Muscle of arm (tissue), 12 donors: ENCODE measurements around the gene STIM1. TPM values are rescaled to one million over a fixed set of nuclear protein-coding genes. Genes with fewer than 3 reads are reported as not detected.

Source experiments
- DNase-seq: peaks from one replicate; pipeline ENCODE4 v3.0.0-alpha.2; 2013
- polyA plus RNA-seq, 12 donors: library from polyadenylated mRNA; unstranded; fragments of 120-200 nt; gene quantifications; one replicate each; pipeline ENCODE4 v1.2.1, GENCODE V29; 2013; ENCODE audit not compliant: insufficient read length in 12 of 12

The STIM1 gene
- polyA plus RNA-seq, 12 donors = 55.0 to 120 (median 103) TPM; not detected in 1

DNA sequence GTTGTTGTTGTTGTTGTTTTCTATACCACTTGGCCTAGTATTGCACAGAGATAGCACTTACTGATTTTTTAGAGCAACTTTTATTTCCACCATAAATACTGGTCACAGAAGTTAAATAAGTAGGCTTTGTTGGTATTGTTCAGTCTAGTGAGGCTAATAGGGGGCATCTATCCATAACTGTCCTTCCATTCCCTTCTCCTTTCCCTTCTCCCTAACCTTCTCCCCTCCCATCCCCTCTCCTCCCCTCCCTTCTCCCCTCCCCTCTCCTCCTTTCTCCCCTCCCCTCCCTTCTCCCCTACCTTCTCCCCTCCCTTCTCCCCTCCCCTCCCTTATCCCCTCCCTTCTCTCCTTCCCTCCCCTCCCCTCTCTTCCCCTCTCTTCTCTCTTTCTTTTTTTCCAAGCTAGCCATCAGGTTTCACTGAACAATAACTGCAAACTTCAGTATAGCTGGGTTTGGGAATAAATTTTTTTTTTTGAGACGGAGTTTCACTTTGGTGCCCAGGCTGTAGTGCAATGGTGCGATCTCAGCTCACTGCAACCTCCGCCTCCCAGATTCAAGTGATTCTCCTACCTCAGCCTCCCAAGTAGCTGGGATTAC, 56.5 kb downstream of the STIM1 start:
- no peak for DNase-seq

DNA sequence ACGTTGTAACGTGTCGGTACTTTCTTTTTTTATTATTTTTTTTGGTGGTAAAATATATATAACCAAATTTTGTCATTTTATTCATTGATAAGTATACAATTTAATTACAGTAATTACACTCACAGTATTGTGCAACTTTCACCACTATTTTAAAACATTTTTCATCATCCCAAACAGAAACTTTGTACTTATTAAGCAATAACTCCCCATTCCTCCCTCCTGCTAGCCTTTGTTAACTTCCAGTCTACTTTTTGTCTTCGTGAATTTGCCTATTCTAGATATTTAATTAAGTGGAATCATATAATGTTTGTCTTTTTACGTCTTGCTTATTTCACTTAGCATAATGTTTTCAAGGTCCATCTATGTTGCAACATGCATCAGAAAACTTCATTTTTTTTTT, 58.5 kb downstream of the STIM1 start:
- no peak for DNase-seq

DNA sequence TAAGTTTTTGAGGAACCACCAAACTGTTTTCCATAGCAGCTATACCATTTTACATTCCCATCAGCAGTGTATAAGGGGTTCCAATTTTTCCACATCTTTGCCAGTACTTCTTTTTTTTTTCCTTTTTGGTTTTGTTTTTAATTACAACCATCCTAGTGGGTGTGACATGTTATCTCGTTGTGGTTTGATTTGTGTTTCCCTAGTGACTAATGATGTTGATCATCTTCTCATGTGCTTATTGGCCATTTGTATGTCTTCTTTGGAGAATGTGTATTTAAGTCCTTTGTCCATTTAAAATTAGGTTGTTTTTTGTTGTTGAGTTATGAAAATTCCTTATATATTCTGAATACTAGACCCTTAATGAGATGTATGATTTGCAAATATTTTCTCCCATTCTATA, 59.3 kb downstream of the STIM1 start:
- DNase-seq = no peak

DNA sequence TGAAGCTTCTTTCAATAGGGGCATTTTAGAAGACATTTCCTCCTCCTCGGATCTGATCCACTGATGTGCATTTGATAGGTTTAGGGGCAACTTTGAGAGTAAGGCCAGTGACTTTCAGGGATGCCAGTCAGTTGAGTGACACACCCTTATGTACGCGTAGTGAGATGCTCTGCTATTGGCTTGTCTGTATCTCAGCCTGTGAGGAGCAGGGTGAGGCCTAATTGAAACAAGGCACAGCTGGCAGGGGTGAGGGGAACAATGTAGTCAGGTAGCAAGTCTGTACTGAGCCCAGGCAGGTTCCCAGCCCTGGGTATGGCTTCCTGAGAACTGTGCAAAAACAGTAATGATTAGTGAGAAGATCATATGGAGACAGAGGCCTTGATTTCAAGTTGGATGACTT, 61.5 kb downstream of the STIM1 start:
- DNase-seq = no peak

DNA sequence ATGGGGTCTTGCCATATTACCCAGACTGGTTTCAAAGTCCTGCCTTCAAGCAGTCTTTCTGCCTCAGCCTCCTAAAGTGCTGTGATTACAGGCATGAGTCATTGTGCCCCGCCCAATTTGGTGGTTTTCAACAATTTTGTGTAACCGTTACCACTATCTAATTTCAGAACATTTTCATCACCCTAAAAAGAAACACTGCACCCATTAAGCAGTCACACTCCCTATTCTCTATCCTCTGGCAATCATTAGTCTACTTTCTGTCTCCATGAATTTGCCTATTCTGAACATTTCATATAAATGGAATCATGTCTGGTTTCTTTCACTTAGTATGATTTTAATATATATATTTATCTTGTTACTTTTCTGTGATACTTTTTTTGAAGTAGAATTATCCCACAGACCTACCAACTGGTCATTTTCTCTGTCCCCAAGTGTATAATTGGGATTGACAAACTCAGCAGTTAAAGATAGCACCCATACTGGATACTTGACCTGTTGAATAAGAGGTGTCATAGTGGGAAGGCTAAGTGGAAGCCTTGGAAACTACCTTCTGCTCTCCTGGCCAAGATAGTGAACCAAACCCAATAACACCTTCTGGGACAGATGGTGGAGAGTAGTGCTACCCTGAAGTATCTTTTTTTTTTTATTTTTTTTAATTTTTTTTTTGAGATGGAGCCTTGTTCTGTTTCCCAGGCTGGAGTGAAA, 64.8 kb downstream of the STIM1 start:
- DNase-seq = no peak

DNA sequence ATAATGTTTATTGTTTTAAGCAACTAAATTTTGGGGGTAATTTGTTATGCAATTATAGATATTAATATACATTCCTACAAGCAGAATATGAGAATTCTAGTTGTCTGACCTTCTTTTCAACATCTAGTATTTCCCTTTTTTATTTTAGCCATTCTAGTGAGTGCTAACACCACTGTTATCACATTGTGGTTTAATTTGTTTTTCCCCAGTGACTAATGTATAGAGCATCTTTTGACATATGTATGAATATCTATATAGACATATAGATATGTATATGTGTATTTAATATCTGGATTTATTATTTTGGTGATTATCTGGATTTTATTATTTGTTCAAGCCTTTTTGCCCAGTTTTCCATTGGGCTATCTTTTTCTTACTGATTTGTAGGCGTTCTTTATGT, 66.6 kb downstream of the STIM1 start:
- no peak for DNase-seq

DNA sequence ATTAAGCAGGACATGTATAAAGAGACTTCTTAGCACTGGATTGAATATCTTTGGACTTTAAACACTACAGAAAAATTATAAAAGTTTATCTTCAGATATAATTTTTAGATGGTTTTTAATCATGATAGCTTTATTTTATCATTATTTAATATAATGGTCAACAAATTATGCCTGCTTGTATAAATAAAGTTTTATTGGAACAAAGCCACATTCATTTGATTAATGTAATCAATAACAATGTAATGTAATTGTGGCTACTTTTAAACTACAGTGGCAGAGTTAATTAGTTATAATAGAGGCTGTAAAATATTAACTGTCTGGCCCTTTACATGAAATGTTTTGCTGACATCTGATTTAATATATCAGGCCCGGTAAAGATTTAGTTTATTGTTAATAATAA, 70.0 kb downstream of the STIM1 start:
- no peak for DNase-seq

DNA sequence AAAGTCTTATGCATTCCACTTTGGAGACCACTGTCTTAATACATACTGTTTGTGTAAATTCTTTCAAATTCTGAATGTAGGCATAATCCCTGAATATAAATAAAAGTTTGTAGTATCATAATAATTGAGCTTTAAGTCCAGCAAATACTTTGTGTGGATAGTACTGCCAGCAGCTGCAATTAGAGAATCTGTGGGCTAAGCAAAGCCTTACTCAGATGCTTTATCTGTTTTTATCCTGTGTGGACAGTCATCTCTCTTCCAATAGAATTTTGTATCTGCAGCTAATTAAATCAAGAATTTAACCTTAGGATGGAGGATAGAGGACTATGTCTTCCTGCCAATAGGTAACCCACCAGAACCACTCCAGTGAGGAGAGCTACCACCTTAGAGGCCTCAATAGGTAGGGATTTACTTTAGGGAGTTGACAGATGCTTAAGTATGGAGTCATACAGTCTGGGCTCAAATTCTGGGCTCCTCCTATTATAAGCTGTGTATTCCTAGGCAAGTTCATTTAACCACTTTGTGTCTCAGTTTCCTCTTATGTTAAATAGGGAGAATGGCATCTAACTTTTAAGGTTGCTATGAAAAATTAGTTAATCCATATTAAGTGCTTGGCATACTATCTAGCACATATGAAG, 71.1 kb downstream of the STIM1 start:
- DNase-seq = no peak

DNA sequence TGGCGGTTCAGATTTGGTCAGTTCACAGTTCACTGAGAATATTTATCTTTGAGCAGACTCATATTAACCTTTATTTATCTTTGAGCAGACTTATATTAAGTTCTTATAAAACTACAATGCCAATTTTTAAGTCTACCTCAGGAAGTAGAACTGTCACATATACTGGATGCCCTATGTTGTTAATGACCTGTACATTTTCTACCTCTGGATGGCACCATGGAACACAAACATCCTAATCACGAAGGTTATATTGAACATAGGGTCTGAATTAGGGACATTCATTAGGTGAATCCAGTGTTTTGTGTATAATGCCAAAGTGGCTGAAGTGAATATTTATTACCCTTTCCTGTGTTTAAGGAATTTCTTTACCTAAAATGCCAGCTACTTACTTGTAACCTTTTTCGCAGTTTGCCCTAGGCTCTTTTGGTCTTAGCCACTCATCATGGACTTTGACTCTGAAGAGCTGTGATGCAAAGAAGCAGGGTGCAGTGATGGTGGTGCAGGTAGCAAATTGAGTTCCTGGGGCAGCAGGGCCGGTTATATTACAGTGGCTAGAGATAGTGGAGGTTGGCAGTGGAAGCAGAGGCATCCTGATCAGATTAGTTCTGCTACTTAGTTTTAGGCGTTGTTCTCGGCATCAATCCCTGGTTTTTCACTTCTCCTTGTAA, 71.8 kb downstream of the STIM1 start:
- DNase-seq = no peak

DNA sequence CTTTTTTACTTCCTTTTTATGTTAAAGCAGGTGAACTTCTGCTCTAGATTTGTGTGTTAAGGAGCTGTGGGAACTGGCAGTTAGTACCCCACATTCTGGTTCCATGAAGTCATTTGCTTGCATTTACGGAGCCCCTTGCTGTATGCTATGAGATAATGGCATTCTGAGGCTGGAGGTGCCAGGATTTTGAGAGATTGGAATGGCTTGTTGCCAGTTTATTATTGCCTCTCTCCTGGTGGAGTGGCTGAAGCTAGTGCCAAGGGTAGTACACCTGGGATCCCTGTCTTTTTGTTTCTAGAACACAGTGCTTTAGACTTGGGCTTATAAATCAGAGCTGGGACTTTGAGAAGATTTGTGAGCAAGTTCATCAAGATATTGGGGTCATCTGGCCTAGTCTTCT, 73.8 kb downstream of the STIM1 start:
- no peak for DNase-seq

DNA sequence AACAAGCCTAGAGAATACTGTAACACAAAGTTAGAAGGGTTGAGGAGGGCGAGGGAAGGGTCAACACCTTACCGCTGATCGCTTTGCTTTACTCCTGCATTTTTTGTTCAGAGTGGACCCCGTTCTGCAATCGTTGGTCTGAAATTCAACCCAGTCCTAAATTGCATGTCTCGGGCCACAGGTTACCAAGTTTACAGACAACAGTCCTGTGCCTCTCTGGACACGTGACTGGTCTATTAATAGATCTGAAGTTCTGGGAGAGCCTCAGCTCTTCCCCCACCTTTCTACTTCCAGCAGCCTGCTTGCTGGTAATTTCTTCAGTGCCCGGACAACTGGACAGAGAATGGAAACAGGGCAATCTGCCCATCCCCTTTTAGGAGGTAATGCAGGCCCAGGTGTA, 74.2 kb downstream of the STIM1 start:
- DNase-seq = no peak

DNA sequence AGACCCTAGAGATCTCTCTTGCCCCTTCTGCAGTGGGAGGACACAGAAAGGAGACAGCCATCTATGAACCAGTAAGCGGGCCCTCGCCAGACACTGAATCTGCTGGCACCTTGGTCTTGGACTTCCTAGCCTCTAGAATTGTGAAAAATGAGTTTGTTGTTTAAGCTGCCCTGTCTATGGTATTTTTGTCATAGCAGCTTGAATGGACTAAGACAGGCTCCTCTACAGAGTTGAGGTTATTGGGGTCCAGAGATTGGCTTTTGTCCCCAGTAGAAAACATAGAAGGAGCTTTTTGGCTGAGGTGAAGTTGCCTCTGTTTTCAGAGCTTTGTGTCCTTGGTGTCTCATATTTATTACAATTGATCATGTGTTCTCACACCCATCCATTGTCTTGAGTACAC, 77.2 kb downstream of the STIM1 start:
- no peak for DNase-seq

DNA sequence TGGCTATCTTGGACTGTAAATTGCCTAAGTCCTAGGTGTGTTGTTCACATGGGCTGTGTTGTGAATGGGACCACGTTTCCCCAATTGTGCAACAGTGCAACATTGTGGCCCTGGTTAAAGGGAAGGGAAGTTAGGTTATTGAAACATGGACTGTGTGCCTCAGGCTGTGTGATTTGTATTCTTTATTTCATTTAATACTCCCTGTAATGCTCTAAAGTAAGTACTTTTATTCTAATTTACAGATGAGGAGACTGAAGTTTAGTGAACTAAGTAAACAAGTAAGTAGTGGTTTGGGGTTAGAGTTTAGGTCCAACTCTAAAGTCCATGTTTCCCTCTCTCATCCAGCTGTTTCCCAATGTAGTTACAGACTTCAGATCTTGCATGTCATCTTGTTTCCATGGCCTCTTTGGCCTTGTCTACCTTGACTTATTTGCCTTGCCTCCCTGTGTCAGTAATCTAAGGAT, 77.7 kb downstream of the STIM1 start:
- no peak for DNase-seq

DNA sequence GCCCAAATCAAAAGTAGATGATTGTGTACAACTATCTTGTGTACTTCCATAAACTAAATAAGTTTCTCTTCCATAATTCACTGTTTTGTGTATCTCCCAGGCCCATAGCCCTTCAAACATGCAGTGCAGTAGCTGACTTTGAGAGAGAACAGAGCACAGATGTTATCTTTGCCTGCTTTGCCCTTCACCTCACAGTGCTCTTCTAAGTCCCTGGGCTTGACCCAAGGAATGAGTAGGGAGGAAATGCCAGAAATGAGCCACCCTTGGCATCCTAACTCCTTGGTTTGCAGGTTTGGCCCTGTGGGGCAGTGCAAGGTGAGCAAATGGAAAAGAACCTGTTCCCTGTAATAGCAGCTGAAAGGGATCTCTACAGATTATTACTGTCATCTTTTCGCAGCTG, 79.2 kb downstream of the STIM1 start:
- no peak for DNase-seq

DNA sequence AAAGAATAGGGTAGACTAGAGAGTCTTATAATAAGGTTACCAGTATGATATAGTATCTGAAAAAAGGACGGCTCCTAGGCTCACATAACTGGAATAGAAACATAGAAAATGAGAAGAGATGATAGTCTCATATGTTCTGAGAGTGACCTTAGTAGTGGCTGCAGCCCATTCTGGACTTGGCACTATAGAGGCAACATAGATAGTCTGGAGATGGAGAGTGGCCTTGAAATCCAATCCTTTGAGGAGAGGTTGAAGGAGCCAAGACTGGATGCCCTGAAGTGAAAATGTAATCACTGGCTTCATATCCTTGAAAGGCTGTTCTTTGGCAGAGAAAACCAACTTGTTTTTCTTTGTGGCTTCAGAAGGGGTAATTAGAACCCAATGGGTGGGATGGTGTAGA, 81.1 kb downstream of the STIM1 start:
- no peak for DNase-seq

DNA sequence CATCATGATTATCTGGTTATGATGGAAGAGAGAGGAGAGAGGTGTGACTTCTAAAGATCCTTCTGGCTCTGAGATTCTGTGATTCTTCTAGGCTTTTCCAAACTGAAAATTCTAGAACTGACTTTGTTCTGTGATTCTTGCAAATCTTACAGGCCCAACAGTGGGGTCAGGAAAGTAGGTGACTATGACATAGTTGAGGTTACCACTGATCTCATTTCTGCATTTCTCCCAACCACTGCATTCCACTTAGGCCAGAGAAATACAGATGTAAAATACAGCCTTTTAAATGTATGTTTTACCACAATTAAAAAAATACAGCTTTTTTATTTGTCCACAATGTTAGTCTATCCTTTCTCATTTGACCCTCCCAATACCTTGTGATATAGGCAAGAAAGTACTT, 83.7 kb downstream of the STIM1 start:
- no peak for DNase-seq

DNA sequence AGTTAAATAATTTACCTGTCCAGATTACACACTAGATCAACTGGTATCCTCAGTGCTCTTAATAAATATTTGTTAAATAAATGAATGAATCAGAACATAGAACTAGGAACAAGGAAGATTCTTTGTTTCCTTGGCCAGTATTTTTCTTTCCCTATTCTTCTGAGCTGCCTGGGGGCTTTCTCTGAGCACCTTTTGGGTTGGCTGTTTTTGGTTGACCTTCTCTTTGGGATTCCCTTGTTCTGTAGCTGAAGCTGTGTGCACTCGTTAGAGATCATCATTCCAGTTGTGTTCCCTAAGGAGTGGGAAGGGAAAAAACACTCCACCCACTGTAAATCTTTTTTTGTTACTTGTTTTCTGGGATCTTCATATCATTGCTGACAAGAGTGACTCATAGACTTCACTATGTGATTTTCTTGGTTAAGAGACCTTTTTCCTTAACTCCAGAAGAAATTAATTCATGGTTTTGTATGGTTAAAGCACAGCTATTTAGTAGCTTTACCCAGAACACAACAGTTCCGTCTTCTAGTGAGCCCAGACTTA, 84.3 kb downstream of the STIM1 start:
- peak; percentile 56 for DNase-seq

DNA sequence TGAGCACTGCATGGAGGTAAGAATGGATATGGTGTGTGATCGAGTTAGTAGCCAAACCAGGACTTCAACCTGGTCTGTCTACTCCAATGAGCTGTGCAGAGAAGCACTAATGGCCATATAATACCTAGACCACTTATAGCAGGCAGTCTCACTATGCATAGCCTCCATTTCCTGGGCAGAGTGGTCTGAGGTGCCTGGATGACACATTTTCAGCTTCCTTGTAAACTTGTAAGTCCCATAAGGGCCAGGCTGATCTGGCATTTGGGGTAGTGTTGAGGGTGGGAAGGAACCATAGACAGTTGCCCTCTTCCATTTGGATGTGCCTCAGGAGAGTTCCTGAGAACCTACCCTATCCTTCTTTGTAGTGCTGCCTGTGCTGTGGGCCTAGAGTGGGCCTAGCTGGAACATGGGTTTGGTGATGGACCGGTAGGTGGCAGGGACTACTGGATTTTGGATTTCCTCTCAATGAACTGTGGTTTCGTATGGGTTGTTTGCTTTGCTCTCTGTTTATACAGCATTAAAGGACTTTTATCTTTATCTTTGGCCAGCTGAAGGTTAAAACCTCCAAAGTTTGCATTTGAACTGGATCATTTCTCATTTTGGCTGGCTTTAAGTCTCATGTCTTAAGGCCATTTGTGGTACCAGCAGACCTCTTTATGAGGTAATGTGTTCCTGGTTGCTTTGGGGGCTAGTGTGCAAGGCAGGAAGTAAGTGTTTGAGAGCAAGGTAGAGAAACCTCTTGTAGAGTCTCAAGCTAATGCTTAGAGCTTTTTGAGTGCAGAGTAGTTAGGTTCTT, 86.9 kb downstream of the STIM1 start:
- DNase-seq = no peak

DNA sequence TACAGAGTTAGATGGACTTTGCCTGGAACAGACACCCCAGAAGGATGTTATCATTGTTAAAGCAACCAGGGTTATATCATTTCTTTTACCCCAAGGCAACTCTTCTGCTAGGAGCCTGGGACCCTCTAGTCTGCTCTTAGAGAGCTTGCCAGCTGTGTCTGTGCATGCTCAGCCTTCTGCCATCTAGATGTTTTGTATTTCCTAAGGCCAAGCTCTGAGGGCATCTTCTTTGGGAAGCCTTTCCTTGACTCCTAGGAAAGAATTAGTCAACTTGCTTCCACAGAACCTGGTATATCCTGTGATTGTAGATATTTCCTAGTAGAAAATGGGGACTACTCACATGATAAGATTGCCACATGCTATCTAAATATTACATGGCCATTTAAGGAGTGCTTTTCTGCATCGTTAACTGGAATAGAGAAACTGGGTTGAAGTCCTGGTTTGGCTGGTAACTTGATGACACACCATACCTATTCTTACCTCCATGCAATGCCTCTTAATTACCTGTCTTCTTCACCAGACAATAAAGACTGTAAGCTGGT, 87.6 kb downstream of the STIM1 start:
- DNase-seq = no peak

DNA sequence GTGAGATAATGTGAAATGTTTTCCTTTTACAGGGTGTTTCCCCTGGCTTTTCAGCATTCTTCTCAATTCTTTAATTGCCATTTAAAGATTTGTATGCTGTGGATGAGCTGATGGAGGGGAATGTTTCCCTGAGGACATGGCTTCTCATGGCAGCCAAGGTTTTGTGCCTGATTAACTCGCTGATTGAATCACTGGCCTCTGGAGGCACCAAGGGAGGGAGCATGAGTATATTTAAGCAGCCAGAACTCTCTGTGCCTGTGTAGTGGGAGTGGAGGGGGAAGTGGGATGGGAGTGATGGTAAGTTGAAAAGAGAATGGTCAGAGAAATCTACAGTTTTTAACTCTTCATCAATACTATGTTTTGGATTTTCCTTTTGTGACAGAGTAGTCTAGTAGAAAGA, 88.7 kb downstream of the STIM1 start:
- DNase-seq = peak; percentile 30

DNA sequence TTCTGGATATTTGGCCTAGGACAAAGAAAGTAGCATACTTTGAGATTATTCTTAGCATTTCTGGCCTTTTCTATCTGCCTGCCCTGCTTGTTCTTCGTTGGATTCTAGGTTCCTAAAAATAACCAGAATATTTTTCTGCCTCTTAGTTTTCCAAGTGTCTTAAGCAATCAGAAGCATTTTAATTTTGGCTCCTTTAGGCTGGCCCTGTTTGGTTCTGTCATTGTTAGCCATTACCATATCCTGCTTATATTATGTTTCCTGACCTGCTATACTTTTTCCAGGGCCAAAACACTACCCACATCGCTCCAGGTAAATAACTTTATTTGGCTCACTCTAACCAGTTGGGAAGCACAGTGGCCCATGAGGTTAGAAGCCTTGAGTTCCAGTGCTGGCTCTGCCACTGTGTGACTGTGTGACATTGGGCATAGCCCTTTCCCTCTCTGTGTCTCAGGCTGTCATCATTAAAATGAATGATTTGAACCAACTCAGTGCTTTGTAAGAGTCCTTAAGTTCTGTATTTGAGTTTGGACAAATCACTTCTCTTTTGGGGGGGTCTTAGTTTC, 91.1 kb downstream of the STIM1 start:
- no peak for DNase-seq
